Neural progenitor cell (in vitro differentiated cells): ENCODE measurements around the gene STAT4.

ENCODE experiments used
- EZH2 ChIP-seq: fragments of 200-600 bp; sonication (generic); IDR thresholded peaks from 2 replicates; pipeline ENCODE4 v1.6.1; 2017; ENCODE audit warnings: antibody characterized with exemption, mild to moderate bottlenecking, moderate library complexity
- TF ChIP-seq, protein P1 (sequence below): fragments of 200-600 bp; sonication (generic); IDR thresholded peaks from 2 replicates; pipeline ENCODE4 v1.5.1; 2017; ENCODE audit warnings: antibody characterized with exemption, mild to moderate bottlenecking

- TF ChIP-seq, protein P1, sequence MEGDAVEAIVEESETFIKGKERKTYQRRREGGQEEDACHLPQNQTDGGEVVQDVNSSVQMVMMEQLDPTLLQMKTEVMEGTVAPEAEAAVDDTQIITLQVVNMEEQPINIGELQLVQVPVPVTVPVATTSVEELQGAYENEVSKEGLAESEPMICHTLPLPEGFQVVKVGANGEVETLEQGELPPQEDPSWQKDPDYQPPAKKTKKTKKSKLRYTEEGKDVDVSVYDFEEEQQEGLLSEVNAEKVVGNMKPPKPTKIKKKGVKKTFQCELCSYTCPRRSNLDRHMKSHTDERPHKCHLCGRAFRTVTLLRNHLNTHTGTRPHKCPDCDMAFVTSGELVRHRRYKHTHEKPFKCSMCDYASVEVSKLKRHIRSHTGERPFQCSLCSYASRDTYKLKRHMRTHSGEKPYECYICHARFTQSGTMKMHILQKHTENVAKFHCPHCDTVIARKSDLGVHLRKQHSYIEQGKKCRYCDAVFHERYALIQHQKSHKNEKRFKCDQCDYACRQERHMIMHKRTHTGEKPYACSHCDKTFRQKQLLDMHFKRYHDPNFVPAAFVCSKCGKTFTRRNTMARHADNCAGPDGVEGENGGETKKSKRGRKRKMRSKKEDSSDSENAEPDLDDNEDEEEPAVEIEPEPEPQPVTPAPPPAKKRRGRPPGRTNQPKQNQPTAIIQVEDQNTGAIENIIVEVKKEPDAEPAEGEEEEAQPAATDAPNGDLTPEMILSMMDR = no peak
- no peak for TF ChIP-seq EZH2
Measured at GRCh38 chr2:191100216-191100615, 50.6 kb downstream of the STAT4 start.
